HG03439 (cell line): ENCODE results near the gene FAM228A.
"Not testable (repeated sequence)": the region's sequence is repeated elsewhere in the genome, so short reads cannot be mapped to it uniquely, and the experiment has no call there.

Experiments used
- ATAC-seq: cut with Tn5 transposase; IDR thresholded peaks from one replicate; pipeline ENCODE4 v1.9.1; 2021; ENCODE audit warnings: mild to moderate bottlenecking, moderate library complexity; ENCODE audit not compliant: unreplicated experiment

Gene FAM228A

DNA sequence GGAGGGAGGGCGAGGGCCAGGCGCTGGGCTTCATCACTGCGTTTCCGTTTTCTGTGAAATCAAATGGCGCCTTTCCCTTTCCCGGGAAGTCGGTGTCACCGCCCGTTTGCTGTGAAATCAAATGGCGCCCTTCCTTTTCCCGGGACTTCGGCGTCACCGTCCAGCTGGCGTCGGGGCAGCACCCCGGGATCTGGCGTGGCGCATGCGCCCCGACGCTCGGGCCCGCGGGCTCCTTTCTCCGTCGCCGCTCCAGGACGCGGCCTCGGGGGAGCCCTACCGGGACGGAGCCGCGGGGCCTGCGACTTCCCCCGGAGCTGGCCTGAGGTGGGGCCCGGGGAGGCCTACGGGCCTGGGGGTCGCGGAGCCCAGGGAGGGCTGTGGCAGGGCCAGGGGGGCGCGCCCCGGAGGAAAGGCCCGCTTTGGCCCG, at the start of gene FAM228A:
Gene FAM228A (plus strand): TSS at position 203 of the 427 bp plus-strand sequence. CDS start 428 bp downstream, outside the sequence.
- ATAC-seq, result no peak

GRCh38 chr2:24125956-24126355, 48.9 kb upstream of the FAM228A start:
- ATAC-seq, result no peak

GRCh38 chr2:24132543-24132942, 42.3 kb upstream of the FAM228A start:
- no peak for ATAC-seq

- not testable (repeated sequence) for ATAC-seq
Measured at GRCh38 chr2:24140305-24140704, 34.5 kb upstream of the FAM228A start.

DNA sequence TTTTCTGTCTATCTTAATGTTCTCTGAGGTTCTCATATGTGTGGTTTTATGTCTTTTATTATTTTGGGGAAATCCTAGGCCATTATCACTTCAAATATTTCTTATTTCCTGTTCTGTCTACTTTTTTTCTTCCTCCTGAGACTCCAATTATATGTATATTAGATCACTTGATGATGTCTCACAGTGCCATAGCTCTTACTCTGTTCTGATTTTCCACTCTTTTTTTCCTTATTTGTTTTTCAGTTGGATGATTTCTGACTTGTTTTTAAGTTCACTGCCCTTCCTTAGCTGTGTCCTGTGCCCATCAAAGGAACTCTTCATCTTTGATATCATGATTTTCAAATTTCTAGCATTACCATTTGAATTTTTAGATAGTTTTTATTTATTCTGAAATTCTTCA, 27.5 kb upstream of the FAM228A start:
- ATAC-seq, result no peak

DNA sequence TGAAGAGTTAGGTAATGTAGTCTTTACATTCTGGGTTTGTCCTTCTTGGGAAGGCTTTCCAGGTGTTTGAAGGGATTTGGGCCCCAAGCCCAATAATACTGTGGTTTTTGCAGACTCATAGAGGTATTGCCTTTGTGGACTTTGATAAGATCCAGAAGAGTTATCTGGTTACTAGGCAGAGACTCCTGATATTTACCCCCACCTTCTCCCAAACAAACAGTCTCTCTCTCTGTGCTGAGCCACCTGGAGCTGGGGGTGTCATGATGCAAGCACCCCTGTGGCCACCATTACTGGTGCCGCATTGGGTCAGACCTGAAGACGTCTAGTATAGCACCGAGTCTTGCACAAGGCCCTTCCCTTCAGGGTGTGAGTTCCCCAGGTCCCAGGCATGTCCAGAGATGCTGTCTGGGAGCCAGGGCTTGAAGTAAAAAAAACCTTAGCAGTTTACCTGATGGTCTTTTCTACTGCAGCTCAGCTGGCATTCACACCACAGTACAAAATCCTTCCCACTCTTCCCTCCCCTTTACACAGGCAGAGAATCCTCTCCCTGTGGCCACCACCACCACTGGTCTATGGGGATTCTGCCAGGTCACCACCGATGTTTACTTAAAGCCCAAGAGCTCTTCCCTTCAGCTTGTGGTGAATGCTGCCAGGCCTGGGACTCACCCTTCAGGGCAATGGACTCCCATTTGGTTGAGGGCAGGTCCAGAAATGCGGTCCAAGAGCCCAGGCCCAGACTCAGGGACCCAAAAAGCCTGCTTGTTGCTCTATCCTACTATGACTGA, 22.2 kb upstream of the FAM228A start:
- no peak for ATAC-seq

- ATAC-seq, result no peak
Measured at GRCh38 chr2:24153478-24153877, 21.4 kb upstream of the FAM228A start.

- ATAC-seq, result no peak
Measured at GRCh38 chr2:24158131-24158530, 16.7 kb upstream of the FAM228A start.

DNA sequence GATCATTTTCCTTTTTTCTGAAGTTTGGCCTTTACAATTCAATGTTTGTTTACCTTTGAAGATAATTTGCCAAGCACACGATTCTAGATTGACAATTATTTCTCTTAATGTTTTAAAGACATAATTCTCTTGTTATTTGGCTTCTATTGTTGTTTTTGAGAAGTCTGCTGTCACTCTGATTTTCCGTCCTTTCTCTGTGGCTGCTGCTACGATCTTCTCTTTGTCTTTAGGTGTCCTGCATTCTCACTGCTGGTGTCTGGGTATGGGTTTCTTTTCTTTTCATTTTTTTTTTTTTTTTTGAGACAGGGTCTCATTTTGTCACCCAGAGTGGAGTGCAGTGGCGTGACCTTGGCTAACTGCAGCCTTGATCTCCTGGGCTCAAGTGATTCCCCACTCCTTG, 15.1 kb upstream of the FAM228A start:
- ATAC-seq, result no peak

- ATAC-seq, result no peak
Measured at GRCh38 chr2:24160761-24161160, 14.1 kb upstream of the FAM228A start.

- no peak for ATAC-seq
Measured at GRCh38 chr2:24162494-24162893, 12.4 kb upstream of the FAM228A start.

GRCh38 chr2:24163186-24163585, 11.7 kb upstream of the FAM228A start:
- ATAC-seq, result no peak

- ATAC-seq, result no peak
Measured at GRCh38 chr2:24163601-24164000, 11.3 kb upstream of the FAM228A start.

DNA sequence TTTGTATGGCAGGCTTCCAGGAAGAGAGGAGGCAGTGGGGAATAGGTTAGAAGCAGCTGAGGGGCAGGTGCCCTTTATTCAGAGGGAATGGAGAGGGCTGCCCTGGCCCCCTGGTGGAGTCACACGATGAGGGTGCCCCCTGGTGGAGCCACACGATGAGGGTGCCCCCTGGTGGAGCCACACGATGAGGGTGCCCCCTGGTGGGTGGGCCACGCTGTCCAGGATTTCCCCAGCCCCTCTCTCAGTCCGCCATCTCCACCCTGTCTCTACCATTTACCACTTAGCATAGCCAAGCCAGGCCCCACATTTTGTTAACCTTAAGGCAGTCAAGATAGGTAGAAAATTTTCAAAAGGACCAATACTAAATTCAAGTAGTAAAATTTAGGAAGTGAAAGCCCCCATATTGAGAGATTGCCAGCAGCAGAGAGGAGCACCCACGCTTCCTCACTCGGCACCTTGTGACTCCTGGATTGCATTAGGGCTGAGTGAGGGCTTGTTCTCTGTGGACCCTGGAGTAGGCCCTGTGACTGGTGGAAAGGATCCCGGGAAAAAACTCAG, 10.4 kb upstream of the FAM228A start:
- no peak for ATAC-seq

DNA sequence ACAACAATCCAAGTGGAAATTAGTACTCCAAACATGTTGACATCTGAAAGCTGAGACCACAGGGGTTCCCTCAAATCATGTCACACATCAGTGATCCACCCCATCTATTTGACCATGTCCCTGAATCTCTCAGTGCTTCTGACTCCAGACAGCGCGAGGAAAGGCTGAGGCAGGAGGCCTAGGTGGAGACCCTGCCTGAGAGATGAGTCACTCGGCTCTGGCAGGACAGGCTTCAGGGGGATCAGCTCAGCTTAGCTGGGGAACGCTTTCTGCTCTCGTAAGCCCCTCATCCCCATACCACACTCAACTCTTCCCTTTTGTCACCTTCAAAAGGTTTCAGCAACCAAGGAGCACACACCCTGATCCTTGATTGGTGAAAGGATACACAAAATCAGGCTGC, 5.8 kb upstream of the FAM228A start:
- ATAC-seq, result no peak

DNA sequence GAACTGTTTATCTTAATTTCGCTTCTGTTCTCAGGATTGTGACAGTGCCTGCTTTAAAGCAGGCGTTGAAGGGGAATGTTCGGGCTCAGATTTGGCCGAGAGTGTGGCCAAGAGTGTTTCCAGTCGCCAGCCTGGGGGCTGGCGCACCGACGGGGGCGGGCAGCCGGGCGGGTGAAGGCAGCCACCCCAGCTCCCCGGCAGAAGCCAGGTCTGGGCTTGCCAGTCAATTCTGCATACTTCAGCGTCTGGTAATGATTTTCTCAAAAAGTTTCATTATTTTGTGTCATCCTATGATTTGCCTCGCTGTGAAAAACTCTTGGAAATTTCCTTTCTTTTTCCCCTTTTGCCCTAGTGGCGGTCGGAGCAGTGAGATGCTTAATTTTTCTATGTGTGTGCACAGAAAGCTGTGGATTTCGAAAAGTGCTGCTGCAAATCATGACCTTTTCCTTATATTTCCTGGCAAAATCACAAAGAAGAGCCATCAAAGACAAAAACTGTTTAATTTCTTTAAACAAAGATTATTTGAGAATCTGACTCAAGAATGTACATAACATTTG, 856 bp downstream of the FAM228A start:
- no peak for ATAC-seq

DNA sequence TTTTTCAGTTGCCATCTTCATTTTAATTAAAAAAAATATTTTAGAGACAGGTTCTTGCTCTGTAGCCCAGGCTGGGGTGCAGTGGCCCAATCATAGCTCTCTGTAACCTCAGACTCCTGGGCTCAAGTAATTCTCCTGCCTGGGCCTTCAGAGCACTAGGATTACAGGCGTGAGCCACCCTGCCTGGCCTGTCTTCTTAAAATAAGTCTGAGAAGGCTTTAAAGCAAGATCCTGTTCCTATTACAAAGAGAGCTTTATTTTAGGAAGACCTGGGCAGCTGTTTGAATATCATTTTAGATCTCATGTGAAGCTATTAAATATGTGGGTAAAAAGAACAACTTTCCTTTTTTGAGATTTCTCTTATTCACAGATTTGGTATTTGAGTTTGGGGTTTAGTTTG, 1.5 kb downstream of the FAM228A start:
- no peak for ATAC-seq

DNA sequence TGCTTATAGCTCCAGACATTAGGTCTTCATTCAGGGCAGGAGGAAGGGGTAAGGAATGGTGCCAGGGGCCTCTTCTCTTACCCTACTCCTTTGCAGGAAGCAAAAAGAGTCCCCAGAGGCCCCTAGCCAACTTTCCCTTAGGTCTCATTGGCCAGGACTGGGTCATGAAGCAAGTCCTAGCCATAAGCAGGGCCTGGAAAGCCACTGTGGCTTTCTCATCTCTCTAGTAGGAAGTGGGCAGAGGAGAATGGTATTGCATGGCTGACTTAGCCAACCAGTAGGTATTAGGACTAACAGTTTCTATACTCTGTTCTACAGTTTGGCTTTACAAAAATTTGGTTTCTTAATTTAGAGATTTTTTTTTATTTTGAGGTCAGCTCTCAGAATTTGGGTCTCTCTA, 4.8 kb downstream of the FAM228A start:
- no peak for ATAC-seq

DNA sequence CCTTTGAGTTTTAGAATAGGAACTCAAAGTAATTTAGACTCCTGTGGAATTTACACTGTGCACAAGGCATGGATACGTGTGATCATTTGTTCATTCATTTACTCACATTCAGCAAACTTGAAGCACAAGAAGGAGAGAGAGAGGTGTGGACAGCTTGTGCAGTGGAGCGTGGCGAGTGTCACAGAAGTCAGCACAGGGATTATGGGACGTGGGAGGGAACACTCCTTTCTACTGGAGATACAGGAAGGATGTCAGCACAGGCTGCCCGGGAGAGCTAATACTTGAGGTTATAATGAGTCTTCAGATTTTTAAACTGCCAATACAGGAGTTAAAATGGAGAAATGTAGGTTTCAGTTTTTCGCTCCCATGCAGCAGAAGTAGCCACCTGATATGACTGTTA, 7.0 kb downstream of the FAM228A start:
- no peak for ATAC-seq

DNA sequence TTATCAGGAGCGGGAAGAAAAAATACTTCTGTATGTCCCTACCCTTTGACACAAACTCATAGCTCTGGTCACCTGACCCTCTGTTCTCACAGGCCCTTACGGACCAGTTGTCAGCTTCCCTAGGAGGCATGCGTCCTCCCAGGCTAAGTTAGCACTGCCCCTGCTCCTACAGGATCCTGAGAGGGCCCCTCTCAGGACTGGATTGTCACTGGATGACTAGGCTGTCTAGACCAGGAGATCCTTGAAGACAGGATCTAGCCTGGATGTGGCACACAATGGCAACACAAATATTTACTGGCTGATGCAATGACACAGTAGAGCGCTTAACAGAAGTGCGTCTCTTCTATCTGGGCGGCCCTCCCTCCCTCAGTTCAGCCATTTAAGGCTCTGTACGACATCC, 7.7 kb downstream of the FAM228A start:
- ATAC-seq, result no peak

DNA sequence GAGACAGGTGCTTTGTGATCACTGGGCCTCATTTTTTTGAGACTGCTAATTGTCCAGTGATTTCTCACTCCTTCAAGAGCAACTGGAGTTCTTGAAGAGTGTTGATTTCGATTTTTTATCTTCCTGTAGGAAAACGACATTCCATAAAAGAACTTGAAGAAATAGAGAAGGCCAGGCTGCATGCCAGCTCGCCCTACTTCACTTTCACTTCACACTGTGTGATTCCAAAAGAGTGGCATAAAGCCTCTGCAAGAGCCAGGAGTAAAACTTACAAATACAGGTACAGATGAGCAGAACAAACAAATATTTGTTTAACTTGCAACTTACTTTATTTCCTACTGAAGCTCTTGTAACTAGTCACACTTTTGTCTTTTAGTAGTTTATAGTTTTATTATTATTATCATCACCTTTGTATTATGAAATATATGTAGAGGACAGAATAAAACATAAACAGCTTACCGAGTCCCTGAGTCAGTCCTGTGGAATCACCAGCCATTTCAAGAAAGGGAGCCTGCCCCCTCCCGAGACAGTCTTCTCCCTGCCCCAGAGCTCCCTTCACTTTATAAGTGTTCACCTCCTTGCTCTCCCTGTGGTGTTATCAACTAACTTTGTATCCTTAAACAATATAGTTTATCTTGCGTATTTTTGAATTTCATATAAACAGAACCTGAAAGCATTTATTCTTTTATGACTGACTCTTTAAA, 8.7 kb downstream of the FAM228A start:
- ATAC-seq, result no peak

DNA sequence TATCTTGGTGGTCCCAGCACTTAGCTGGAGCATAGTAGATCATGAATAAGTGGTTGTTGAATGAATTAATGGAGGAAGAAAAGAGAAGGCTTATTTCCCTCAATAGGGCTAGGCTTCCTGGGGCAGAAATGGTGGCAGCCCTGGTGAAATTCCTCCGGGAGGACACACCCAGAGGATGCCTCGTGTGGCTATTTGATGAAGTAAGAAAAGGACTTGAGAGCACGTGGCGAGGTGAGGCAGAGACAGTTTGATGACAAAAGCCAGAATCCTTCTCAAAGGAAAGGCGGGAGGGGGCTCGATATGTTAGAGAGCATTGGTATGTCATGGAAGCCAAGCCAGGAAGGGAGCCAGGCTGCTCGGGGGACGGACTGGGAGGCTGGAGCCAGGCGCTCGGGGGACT, 14.7 kb downstream of the FAM228A start:
- ATAC-seq, result no peak
